Astrocyte (in vitro differentiated cells and primary cell): ENCODE data around the gene PRDM12.
A peak's percentile ranks its signal among the peaks of the same experiment; 100 is the strongest.

Experiments used
- EZH2 ChIP-seq: IDR thresholded peaks from 2 replicates; pipeline ENCODE4 v1.6.1; 2012; ENCODE audit warnings: mild to moderate bottlenecking, low read length, inconsistent platforms; ENCODE audit not compliant: insufficient read depth
- TF ChIP-seq, protein P1 (sequence below): IDR thresholded peaks from 2 replicates; pipeline ENCODE4 v1.5.1; 2011; ENCODE audit warnings: low read depth, mild to moderate bottlenecking, inconsistent platforms, low read length, moderate library complexity; ENCODE audit not compliant: insufficient read depth

- TF ChIP-seq, protein P1, sequence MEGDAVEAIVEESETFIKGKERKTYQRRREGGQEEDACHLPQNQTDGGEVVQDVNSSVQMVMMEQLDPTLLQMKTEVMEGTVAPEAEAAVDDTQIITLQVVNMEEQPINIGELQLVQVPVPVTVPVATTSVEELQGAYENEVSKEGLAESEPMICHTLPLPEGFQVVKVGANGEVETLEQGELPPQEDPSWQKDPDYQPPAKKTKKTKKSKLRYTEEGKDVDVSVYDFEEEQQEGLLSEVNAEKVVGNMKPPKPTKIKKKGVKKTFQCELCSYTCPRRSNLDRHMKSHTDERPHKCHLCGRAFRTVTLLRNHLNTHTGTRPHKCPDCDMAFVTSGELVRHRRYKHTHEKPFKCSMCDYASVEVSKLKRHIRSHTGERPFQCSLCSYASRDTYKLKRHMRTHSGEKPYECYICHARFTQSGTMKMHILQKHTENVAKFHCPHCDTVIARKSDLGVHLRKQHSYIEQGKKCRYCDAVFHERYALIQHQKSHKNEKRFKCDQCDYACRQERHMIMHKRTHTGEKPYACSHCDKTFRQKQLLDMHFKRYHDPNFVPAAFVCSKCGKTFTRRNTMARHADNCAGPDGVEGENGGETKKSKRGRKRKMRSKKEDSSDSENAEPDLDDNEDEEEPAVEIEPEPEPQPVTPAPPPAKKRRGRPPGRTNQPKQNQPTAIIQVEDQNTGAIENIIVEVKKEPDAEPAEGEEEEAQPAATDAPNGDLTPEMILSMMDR = no peak
- peak; percentile 42 for TF ChIP-seq EZH2
Measured at GRCh38 chr9:130680836-130681768, 16.7 kb downstream of the PRDM12 start.
